GM12878 (cell line): ENCODE measurements around the gene RAP2C. TPM values are rescaled to one million over a fixed set of nuclear protein-coding genes. Genes with fewer than 3 reads are reported as not detected.

Experiments
- ATAC-seq: fragments of 200-7000 bp; cut with Tn5 transposase; 3 replicates; pipeline ENCODE4 v1.9.1; 2020; ENCODE audit warnings: mild to moderate bottlenecking, moderate library complexity
- BruUV-seq: library from RNA; stranded (reverse); fragments of 400-500 nt; replicated peaks from 2 replicates; lab custom pipeline; 2021; lab: Mats Ljungman, UMichigan
- CTCF ChIA-PET: fragments of 300-600 bp; sonication (Branson Sonifier 250); formaldehyde crosslinking; extraction: SDS; loops from one replicate; lab custom pipeline; 2021; ENCODE audit warnings: inconsistent platforms; lab: Yijun Ruan, JAX
- POLR2A ChIA-PET: fragments of 350-600 bp; formaldehyde crosslinking; extraction: SDS; loops from one replicate; lab custom pipeline; 2021; ENCODE audit warnings: inconsistent platforms; lab: Charles Lee
- RAD21 ChIA-PET: fragments of 300-600 bp; sonication (Branson Sonifier 250); formaldehyde crosslinking; loops from one replicate; lab custom pipeline; 2023; ENCODE audit warnings: antibody characterized with exemption; ENCODE audit not compliant: unreplicated experiment; lab: Charles Lee
- SMC1A ChIA-PET: fragments of 300-600 bp; sonication (Branson Sonifier 250); formaldehyde crosslinking; loops from one replicate; lab custom pipeline; 2023; ENCODE audit not compliant: unreplicated experiment, uncharacterized antibody; lab: Charles Lee
- DNase-seq: peaks from one replicate; pipeline ENCODE4 v3.0.0-alpha.2; 2011; ENCODE audit warnings: low read depth, low spot score
- FAIRE-seq: peaks from 3 replicates; lab custom pipeline; 2011; peaks lifted over from hg19 to GRCh38; lab: Jason Lieb, UNC
- H2AFZ ChIP-seq: 2 replicates; pipeline ENCODE4 v1.6.0; 2011; ENCODE audit warnings: low read depth, low read length, control low read depth; ENCODE audit not compliant: control insufficient read depth
- H3K27ac ChIP-seq: 2 replicates; pipeline ENCODE4 v1.5.1; 2011; ENCODE audit warnings: control low read depth; ENCODE audit not compliant: control insufficient read depth, insufficient read depth
- H3K27me3 ChIP-seq, 2 experiments: replicated peaks in 1 of 2; 2 replicates each; pipeline versions ENCODE4 v1.6.0 to v1.6.1; 2011; ENCODE audit warnings: low read length in 1 of 2; ENCODE audit not compliant: control insufficient read depth in 2 of 2, insufficient read depth in 2 of 2
- H3K36me3 ChIP-seq, 2 experiments: 2 replicates each; pipeline ENCODE4 v1.5.1; 2011; ENCODE audit warnings: low read length in 1 of 2; ENCODE audit not compliant: control insufficient read depth in 2 of 2, insufficient read depth in 2 of 2
- H3K4me1 ChIP-seq: 2 replicates; pipeline ENCODE4 v1.6.1; 2011; ENCODE audit warnings: mild to moderate bottlenecking, low read length, moderate library complexity, mixed read lengths; ENCODE audit not compliant: control insufficient read depth, insufficient read depth
- H3K4me2 ChIP-seq: 2 replicates; pipeline ENCODE4 v1.6.0; 2011; ENCODE audit warnings: control low read depth; ENCODE audit not compliant: control insufficient read depth, insufficient read depth
- H3K4me3 ChIP-seq: fragments of 200-600 bp; sonication (generic); 2 replicates; pipeline ENCODE4 v1.5.1; 2016
- H3K79me2 ChIP-seq: 2 replicates; pipeline ENCODE4 v1.6.0; 2011; ENCODE audit warnings: low read length; ENCODE audit not compliant: control insufficient read depth, insufficient read depth
- H3K9ac ChIP-seq: 2 replicates; pipeline ENCODE4 v1.8.0; 2011; ENCODE audit warnings: low read length, control low read depth, mixed read lengths; ENCODE audit not compliant: control insufficient read depth, insufficient read depth
- H3K9me3 ChIP-seq: replicated peaks from 3 replicates; pipeline ENCODE4 v1.5.1; 2011; ENCODE audit warnings: mild to moderate bottlenecking, low read length; ENCODE audit not compliant: control insufficient read depth, insufficient read depth
- H4K20me1 ChIP-seq: 2 replicates; pipeline ENCODE4 v1.6.0; 2011; ENCODE audit not compliant: control insufficient read depth, insufficient read depth
- KAT2A ChIP-seq: conservative IDR thresholded peaks from 2 replicates; pipeline ENCODE4 v1.6.1; 2011; ENCODE audit warnings: low read depth, low read length; ENCODE audit not compliant: control insufficient read depth
- MAX ChIP-seq: IDR thresholded peaks from 2 replicates; pipeline ENCODE4 v1.6.1; 2012; ENCODE audit warnings: low read depth, low read length, improper control_type of control experiment
- MTA3 ChIP-seq: IDR thresholded peaks from 2 replicates; pipeline ENCODE4 v1.6.1; 2012; ENCODE audit warnings: low read length, inconsistent platforms, borderline replicate concordance
- MXI1 ChIP-seq: fragments of 150-350 bp; IDR thresholded peaks from 2 replicates; pipeline ENCODE4 v1.6.1; 2011; ENCODE audit warnings: low read depth, mild to moderate bottlenecking, inconsistent platforms, low read length, improper control_type of control experiment
- NFXL1 ChIP-seq: fragments of 450-650 bp; IDR thresholded peaks from 2 replicates; pipeline ENCODE4 v1.6.1; 2017; ENCODE audit warnings: antibody characterized with exemption, mild to moderate bottlenecking, borderline replicate concordance
- RAD21 ChIP-seq: IDR thresholded peaks from 2 replicates; pipeline ENCODE4 v1.6.1; 2011; ENCODE audit warnings: mild to moderate bottlenecking, low read depth, low read length, moderate library complexity; ENCODE audit not compliant: insufficient read depth
- REST ChIP-seq: IDR thresholded peaks from 2 replicates; pipeline ENCODE4 v1.6.1; 2012; ENCODE audit warnings: mild to moderate bottlenecking, low read depth, low read length
- ZNF217 ChIP-seq: fragments of 450-650 bp; IDR thresholded peaks from 2 replicates; pipeline ENCODE4 v1.6.1; 2017; ENCODE audit warnings: antibody characterized with exemption, mild to moderate bottlenecking
- ZZZ3 ChIP-seq: IDR thresholded peaks from 2 replicates; pipeline ENCODE4 v1.6.1; 2011; ENCODE audit warnings: low read depth; ENCODE audit not compliant: control insufficient read depth, insufficient read length
- WGBS: methylation state at CpG from one replicate; pipeline ENCODE4 v1.1.6; 2016; ENCODE audit warnings: low lambda C conversion rate; ENCODE audit not compliant: insufficient replicate concordance, insufficient coverage; ENCODE audit errors: missing lambda C conversion rate; 5-methylcytosine and 5-hydroxymethylcytosine counted together
- in situ Hi-C: fragments of 300-500 bp; cut with MboI; formaldehyde crosslinking; loops from 9 replicates; pipeline ENCODE4 v1.14.3; 2018; ENCODE audit warnings: mixed read lengths
- intact Hi-C: fragments of 100-400 bp; cut with micrococcal nuclease; formaldehyde crosslinking; loops from one replicate; pipeline ENCODE4 v1.14.2; 2022; ENCODE audit not compliant: unreplicated experiment
- polyA plus RNA-seq, 11 experiments: library from polyadenylated mRNA; depleted of rRNA in 4 of 11; unstranded in 6 of 11; stranded (reverse) in 5 of 11; fragments of >200 nt; fragmentation: Nextera tagmentation in 4 of 11; fragmentation: Illumina TruSeq in 1 of 11; extraction: Ambion mirVana in 4 of 11; extraction: Trizol in 1 of 11; gene quantifications; 1 replicate in 1 of 11; 2 replicates in 10 of 11; pipeline versions ENCODE4 v1.2.1 to v1.2.3, GENCODE V29; 2011 to 2016; ENCODE audit warnings: inconsistent platforms in 2 of 11, missing spikeins in 2 of 11, low read depth in 1 of 11
- total RNA-seq, 4 experiments: library from RNA; depleted of rRNA in 3 of 4; stranded (reverse); fragments of >200 nt in 3 of 4; fragmentation: Illumina TruSeq in 1 of 4; extraction: Trizol in 1 of 4; gene quantifications; 2 replicates each; pipeline versions ENCODE4 v1.2.1 to v1.2.3, GENCODE V29; 2013 to 2021

The RAP2C gene
- total and polyA plus RNA-seq, 10 of the 15 experiments (the other 5 are each of a cell fraction or from before 2014, with no cell fraction given), result 17.1 to 32.1 (median 25.4) TPM

- Histone ChIP-seq H3K79me2 (no peaks in the 10 kb centered on the region), H3K4me1 (no peaks in the 10 kb centered on the region), H3K36me3 (no peaks in the 10 kb centered on the region), H3K27me3 (peaks cover 0 to 2% of the 10 kb centered on the region in 2 experiments; a peak in 1 of 4 replicates), H4K20me1 (no peaks in the 10 kb centered on the region), H3K4me2 (no peak overlapping the region), H3K9ac (no peak overlapping the region), H3K9me3 (no peaks in the 10 kb centered on the region), H3K4me3 (no peak overlapping the region), H2AFZ (no peak overlapping the region), H3K27ac (no peak overlapping the region)
- RAD21 ChIA-PET, result no interaction called here
- WGBS, result 67% methylated on average over 3 of the region's 4 CpGs
- in situ Hi-C loops, result no loop called here
- CTCF ChIA-PET, result no interaction called here
- SMC1A ChIA-PET, result interaction anchor here (0.7 to 1.2 kb wide), 2 partner anchors 15 to 31 kb away, joined by 3 read pairs; no protein-coding TSS in a partner anchor
- POLR2A ChIA-PET, result no interaction called here
- FAIRE-seq (no peak), DNase-seq (no peak), ATAC-seq (no peak)
- BruUV-seq, result no TSS peak
- no peak for TF ChIP-seq REST
- TF ChIP-seq MAX, result no peak
- TF ChIP-seq ZZZ3, result no peak
- TF ChIP-seq NFXL1, result no peak
- no peak for TF ChIP-seq ZNF217
- TF ChIP-seq RAD21, result no peak
- no peak for TF ChIP-seq MXI1
- TF ChIP-seq KAT2A, result no peak
- TF ChIP-seq MTA3, result no peak
- intact Hi-C loops, result no loop called here
Observed at GRCh38 chrX:132184871-132185270, 34.4 kb downstream of the RAP2C start.
